ENCODE results near the gene SEZ6.

DNA sequence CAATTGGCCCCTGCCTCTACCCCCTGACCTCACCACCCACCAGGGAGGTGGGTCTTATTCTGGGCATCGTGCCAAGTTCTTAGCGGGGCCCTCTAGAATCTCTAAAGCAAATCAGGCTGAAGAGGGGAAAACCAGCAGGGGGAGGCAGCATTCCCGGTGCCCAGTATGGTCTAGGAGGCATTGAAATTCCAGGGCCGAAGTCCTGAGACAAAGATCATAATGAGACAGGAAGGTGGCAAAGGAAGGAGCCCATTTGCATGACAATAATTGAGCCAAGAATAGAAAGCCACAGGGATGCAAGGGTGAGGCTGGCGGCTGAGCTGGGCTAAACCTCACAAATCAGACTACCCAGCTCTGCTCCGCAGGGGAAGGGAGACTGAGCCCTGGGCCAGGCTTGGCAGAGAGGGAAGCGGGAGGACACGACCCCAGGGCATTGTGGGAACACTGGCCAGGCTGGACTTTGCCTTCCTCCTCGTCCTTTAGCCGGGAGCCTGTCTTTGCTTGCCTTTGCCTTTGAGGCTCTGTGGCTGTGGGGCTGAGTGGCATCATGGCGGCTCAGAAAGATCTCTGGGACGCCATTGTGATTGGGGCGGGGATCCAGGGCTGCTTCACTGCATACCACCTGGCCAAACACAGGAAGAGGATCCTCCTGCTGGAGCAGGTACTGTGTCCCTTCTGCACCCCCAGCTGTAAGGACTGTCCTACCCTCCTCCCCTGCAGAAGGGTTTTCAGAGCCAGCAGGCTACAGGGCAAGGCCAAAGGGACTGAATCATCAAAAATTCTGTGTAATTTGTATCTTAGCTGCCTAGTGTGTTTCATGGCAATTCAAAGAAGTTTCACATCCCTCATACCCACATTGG lies 37.1 kb upstream of the SEZ6 start, which contains the start of gene PIPOX:
- no peak for TF ChIP-seq EZH2 (IDR thresholded peaks at IDR 0.05; ENCODE audit: borderline replicate concordance, low read depth, low read length, severe bottlenecking)
- TF ChIP-seq, protein P1, sequence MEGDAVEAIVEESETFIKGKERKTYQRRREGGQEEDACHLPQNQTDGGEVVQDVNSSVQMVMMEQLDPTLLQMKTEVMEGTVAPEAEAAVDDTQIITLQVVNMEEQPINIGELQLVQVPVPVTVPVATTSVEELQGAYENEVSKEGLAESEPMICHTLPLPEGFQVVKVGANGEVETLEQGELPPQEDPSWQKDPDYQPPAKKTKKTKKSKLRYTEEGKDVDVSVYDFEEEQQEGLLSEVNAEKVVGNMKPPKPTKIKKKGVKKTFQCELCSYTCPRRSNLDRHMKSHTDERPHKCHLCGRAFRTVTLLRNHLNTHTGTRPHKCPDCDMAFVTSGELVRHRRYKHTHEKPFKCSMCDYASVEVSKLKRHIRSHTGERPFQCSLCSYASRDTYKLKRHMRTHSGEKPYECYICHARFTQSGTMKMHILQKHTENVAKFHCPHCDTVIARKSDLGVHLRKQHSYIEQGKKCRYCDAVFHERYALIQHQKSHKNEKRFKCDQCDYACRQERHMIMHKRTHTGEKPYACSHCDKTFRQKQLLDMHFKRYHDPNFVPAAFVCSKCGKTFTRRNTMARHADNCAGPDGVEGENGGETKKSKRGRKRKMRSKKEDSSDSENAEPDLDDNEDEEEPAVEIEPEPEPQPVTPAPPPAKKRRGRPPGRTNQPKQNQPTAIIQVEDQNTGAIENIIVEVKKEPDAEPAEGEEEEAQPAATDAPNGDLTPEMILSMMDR (IDR thresholded peaks at IDR 0.05; ENCODE audit: borderline replicate concordance, extremely low read depth, low read length, poor library complexity, severe bottlenecking) = no peak
